ENCODE measurements around the gene MRFAP1L1.

DNA sequence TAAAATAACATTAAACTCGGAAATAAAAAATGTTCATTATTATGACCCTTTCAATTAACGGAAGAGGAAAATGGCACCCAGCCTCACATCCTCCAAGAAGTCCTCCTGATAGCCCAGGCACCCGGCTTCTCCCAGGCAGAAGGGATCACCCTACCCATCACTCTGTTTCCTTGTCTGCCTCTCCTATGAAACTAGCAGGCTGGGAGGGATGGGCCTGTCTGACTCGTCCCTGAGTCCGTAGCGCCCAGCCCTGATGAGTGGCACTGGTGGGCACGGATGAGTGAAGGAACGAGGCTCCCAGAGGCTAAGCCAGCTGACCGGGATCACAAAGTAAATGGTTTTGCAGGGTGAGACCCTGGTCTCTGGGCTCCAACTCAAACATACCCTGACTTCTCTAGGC lies 44.2 kb upstream of the MRFAP1L1 start:
- TF ChIP-seq, protein P1, sequence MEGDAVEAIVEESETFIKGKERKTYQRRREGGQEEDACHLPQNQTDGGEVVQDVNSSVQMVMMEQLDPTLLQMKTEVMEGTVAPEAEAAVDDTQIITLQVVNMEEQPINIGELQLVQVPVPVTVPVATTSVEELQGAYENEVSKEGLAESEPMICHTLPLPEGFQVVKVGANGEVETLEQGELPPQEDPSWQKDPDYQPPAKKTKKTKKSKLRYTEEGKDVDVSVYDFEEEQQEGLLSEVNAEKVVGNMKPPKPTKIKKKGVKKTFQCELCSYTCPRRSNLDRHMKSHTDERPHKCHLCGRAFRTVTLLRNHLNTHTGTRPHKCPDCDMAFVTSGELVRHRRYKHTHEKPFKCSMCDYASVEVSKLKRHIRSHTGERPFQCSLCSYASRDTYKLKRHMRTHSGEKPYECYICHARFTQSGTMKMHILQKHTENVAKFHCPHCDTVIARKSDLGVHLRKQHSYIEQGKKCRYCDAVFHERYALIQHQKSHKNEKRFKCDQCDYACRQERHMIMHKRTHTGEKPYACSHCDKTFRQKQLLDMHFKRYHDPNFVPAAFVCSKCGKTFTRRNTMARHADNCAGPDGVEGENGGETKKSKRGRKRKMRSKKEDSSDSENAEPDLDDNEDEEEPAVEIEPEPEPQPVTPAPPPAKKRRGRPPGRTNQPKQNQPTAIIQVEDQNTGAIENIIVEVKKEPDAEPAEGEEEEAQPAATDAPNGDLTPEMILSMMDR (conservative IDR thresholded peaks at IDR 0.05; ENCODE audit: low read depth in 2 of 2), result no peak
- TF ChIP-seq, protein P2, sequence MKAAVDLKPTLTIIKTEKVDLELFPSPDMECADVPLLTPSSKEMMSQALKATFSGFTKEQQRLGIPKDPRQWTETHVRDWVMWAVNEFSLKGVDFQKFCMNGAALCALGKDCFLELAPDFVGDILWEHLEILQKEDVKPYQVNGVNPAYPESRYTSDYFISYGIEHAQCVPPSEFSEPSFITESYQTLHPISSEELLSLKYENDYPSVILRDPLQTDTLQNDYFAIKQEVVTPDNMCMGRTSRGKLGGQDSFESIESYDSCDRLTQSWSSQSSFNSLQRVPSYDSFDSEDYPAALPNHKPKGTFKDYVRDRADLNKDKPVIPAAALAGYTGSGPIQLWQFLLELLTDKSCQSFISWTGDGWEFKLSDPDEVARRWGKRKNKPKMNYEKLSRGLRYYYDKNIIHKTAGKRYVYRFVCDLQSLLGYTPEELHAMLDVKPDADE (IDR thresholded peaks at IDR 0.05), result no peak
- TF ChIP-seq, protein P3, sequence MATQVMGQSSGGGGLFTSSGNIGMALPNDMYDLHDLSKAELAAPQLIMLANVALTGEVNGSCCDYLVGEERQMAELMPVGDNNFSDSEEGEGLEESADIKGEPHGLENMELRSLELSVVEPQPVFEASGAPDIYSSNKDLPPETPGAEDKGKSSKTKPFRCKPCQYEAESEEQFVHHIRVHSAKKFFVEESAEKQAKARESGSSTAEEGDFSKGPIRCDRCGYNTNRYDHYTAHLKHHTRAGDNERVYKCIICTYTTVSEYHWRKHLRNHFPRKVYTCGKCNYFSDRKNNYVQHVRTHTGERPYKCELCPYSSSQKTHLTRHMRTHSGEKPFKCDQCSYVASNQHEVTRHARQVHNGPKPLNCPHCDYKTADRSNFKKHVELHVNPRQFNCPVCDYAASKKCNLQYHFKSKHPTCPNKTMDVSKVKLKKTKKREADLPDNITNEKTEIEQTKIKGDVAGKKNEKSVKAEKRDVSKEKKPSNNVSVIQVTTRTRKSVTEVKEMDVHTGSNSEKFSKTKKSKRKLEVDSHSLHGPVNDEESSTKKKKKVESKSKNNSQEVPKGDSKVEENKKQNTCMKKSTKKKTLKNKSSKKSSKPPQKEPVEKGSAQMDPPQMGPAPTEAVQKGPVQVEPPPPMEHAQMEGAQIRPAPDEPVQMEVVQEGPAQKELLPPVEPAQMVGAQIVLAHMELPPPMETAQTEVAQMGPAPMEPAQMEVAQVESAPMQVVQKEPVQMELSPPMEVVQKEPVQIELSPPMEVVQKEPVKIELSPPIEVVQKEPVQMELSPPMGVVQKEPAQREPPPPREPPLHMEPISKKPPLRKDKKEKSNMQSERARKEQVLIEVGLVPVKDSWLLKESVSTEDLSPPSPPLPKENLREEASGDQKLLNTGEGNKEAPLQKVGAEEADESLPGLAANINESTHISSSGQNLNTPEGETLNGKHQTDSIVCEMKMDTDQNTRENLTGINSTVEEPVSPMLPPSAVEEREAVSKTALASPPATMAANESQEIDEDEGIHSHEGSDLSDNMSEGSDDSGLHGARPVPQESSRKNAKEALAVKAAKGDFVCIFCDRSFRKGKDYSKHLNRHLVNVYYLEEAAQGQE (IDR thresholded peaks at IDR 0.05; ENCODE audit: unreplicated experiment), result no peak
